Central memory CD8-positive, alpha-beta T cell (primary cell): ENCODE results near the gene DDX1.
"Not testable (repeated sequence)": the region's sequence is repeated elsewhere in the genome, so short reads cannot be mapped to it uniquely, and the experiment has no call there.

Experiments used
- ATAC-seq: fragments of 150-1000 bp; cut with Tn5 transposase; replicated peaks from 2 replicates; pipeline ENCODE4 v1.10.0; 2022; ENCODE audit warnings: mild to moderate bottlenecking, moderate FRiP score, moderate number of reproducible peaks; ENCODE audit not compliant: poor library complexity, severe bottlenecking; ENCODE audit errors: extremely low read depth
- DNase-seq, 2 donors: peaks; one replicate each; pipeline ENCODE4 v3.0.0; 2021; ENCODE audit warnings: low spot score in 2 of 2
- H3K27ac Mint-ChIP-seq: one replicate; pipeline ENCODE4 v1.8.0; 2022; ENCODE audit warnings: low read depth, mild to moderate bottlenecking, moderate library complexity, mixed read lengths
- H3K27me3 Mint-ChIP-seq: one replicate; pipeline ENCODE4 v1.8.0; 2022; ENCODE audit warnings: mixed read lengths
- H3K36me3 Mint-ChIP-seq: one replicate; pipeline ENCODE4 v1.8.0; 2022; ENCODE audit warnings: mild to moderate bottlenecking, moderate library complexity, mixed read lengths; ENCODE audit not compliant: insufficient read depth
- H3K4me1 Mint-ChIP-seq: one replicate; pipeline ENCODE4 v1.8.0; 2022; ENCODE audit warnings: mixed read lengths
- H3K4me3 Mint-ChIP-seq: one replicate; pipeline ENCODE4 v1.8.0; 2022; ENCODE audit warnings: mild to moderate bottlenecking, moderate library complexity, mixed read lengths
- H3K9me3 Mint-ChIP-seq: one replicate; pipeline ENCODE4 v1.8.0; 2022; ENCODE audit warnings: mixed read lengths

Gene DDX1

DNA sequence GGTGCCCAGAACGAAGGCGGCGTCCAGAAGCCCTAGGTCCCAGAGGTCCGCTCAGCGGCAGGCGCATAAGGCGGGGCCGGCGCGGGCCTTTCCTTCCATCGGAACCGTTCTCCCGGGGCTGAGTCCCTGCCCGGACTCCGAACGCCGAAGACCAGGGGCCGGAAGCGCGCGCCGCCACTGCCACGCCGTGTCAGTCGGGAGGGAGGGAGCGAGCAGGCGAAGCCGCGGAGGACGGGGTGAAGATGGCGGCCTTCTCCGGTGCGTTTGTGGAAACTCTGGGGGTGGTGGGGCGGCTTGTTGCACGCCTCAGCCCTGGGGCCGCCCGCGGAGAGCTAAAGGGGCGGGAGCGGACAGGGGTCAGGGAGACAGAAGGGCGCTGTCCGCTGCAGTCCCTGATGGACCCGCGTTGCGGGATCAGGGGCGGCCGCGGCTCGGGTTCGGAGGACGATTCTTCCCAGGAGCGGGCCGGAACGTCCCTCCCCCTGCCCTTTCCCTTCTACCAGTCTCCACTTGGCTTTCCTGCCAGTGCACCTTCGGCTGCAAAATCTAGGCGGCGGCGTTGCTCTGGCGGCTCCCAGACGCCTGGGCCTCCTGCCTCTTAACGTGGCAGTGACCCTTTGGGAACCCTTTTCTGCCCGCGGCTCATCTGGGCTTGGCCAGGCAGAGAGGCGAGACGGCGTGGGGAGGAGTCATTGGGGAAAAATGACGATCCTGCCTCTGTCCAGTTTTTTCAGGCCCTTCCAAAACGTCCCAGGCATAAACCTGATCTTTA, at the start of gene DDX1:
TSS of gene DDX1 (plus strand) at position 177 of the 772 bp plus-strand sequence. CDS start at position 243, 66 bp downstream.
- Mint-ChIP-seq H3K27ac (peak within 1 kb of the TSS; percentile 92), H3K36me3 (peaks cover 28% of the 10 kb centered on the region), H3K4me3 (peak within 1 kb of the TSS; percentile 96), H3K4me1 (peaks cover 27% of the 10 kb centered on the region), H3K9me3 (no peaks in the 10 kb centered on the region), H3K27me3 (no peaks in the 10 kb centered on the region)
- ATAC-seq (peak; percentile 91), DNase-seq (peak; percentile 78 to 82)

DNA sequence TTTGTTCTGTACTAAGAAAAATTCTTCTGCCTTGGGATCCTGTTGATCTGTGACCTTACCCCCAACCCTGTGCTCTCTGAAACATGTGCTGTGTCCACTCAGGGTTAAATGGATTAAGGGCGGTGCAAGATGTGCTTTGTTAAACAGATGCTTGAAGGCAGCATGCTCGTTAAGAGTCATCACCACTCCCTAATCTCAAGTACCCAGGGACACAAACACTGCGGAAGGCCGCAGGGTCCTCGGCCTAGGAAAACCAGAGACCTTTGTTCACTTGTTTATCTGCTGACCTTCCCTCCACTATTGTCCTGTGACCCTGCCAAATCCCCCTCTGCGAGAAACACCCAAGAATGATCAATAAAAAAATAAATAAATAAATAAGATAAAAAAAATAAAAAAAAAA, 49.4 kb upstream of the DDX1 start:
- not testable (repeated sequence) for H3K9me3 Mint-ChIP-seq, H3K27me3 Mint-ChIP-seq, H3K36me3 Mint-ChIP-seq, H3K4me3 Mint-ChIP-seq, ATAC-seq, H3K27ac Mint-ChIP-seq, DNase-seq
- H3K4me1 Mint-ChIP-seq: peaks cover 17% of the 10 kb centered on the region

DNA sequence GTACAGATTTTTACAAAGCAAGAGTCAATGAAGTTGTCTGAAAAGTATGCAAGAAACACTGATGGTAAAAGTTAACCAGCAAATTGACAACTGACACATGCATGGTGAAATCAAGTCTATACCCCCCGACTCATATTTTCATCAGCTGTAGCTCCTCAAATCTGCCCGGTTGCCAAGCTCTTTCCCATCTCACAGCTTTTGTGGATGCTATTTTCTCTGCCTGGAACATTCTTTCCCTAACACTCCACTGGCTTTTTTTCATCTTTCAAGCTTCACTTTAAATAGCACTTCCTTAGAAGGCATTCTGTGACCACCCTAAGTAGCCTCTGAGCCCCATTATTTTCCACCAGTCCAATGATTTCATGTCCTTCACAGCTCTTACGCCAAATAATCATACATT, 48.6 kb upstream of the DDX1 start:
- DNase-seq (no peak), ATAC-seq (no peak)
- H3K27ac Mint-ChIP-seq: no peak overlapping the region
- H3K27me3 Mint-ChIP-seq: no peaks in the 10 kb centered on the region
- no peaks in the 10 kb centered on the region for H3K9me3 Mint-ChIP-seq
- peaks cover 9% of the 10 kb centered on the region for H3K36me3 Mint-ChIP-seq
- H3K4me1 Mint-ChIP-seq: peaks cover 17% of the 10 kb centered on the region
- H3K4me3 Mint-ChIP-seq: no peak overlapping the region

DNA sequence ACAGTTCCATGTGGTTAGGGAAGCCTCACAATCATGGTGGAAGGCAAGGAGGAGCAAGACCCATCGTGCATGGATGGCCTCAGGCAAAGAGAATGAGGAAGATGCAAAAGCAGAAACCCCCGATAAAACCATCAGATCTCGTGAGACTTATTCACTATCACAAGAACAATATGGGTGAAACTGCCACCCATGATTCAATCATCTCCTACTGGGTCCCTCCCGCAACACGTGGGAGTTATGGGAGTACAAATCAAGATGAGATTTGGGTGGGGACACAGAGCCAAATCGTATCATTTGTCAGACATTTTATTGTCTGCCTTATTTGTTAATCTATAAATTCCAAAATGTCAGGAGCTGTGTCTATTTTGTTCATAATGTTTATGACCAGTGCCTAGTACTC, 48.1 kb upstream of the DDX1 start:
- H3K9me3 Mint-ChIP-seq: no peaks in the 10 kb centered on the region
- ATAC-seq (no peak), DNase-seq (no peak)
- no peak overlapping the region for H3K27ac Mint-ChIP-seq
- H3K27me3 Mint-ChIP-seq: no peaks in the 10 kb centered on the region
- peaks cover 9% of the 10 kb centered on the region for H3K36me3 Mint-ChIP-seq
- no peak overlapping the region for H3K4me3 Mint-ChIP-seq
- peaks cover 17% of the 10 kb centered on the region for H3K4me1 Mint-ChIP-seq

DNA sequence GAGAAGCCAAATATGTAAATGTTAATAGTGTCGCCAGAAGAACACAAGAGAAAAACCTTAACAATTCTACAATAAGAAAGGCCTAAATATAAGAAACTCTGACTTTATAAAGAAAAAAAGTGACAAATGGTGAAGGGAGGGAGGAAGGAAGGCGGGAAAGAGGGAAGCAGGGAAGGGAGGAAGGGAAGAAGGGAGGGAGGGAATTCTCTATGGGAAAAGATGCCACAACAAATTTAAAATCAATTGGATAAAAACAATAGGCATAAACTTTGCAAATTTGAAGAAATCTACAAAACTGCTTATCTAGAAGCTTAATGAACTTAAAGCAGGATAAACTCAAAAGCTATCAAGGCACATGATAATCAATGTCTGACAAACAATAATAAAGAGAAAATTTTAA, 47.4 kb upstream of the DDX1 start:
- no peak for DNase-seq
- ATAC-seq: no peak
- Mint-ChIP-seq H3K4me3 (no peak overlapping the region), H3K9me3 (no peaks in the 10 kb centered on the region), H3K4me1 (peaks cover 17% of the 10 kb centered on the region), H3K27ac (no peak overlapping the region), H3K36me3 (peaks cover 4% of the 10 kb centered on the region), H3K27me3 (no peaks in the 10 kb centered on the region)

- Mint-ChIP-seq H3K9me3 (no peaks in the 10 kb centered on the region), H3K36me3 (peaks cover 9% of the 10 kb centered on the region), H3K4me3 (no peak overlapping the region), H3K27me3 (no peaks in the 10 kb centered on the region), H3K27ac (no peak overlapping the region), H3K4me1 (peaks cover 11% of the 10 kb centered on the region)
- ATAC-seq: no peak
- no peak for DNase-seq
Observed at GRCh38 chr2:15546297-15547098, 45.2 kb upstream of the DDX1 start.

DNA sequence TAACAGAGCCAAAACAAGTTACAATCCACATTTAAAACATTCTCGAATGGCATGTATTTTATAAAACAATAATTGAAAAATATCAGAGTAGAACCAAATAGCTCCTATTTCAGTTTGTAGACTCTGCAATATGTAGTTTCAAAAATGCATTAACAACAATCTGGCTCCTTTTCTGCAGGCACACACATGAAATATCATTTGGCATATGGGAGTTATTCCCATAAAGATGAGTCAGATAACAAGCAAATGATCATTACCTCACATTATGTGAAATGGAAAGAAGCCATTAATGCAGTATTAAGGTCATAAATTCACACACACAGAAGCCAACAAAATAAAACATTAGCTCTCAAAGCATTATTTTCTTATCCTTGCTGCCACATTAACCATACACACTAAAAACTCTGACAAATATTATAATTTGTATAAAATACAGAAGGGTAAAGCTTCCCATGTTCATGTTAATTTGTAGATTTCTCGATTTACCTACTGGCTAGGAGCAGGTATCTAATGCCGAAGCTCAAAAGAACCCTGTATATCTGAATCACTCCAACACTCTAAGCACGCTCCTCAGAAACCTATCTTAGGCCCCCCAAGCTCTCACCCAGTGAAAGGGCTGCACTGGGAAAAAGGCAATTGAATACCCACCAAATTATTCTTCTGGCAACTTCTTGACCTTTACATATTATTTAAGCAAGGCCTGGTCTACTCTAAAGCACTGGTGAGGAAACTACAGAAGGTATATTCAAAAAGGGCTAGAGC, 44.4 kb upstream of the DDX1 start:
- H3K27me3 Mint-ChIP-seq: no peaks in the 10 kb centered on the region
- H3K4me3 Mint-ChIP-seq: no peak overlapping the region
- peaks cover 15% of the 10 kb centered on the region for H3K36me3 Mint-ChIP-seq
- no peak overlapping the region for H3K27ac Mint-ChIP-seq
- ATAC-seq (no peak), DNase-seq (no peak)
- peaks cover 11% of the 10 kb centered on the region for H3K4me1 Mint-ChIP-seq
- H3K9me3 Mint-ChIP-seq: no peaks in the 10 kb centered on the region

DNA sequence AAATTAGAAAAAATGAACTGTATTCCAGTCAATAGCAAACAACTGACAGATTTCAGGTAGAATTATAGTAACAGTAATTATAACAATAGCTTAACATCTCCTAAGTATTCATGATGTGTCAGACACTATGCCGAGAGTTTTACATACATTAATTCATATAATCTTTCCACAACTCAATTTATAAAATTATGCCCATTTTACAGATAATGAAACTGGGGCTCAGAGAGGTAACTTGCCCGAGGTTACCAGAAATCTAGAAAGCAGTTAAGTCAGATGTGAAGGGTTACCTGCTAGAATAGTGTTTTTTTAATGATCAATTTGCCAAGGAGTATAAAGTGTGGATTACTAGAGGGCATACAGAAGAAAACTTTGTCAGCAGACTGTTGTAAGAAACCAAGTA, 42.7 kb upstream of the DDX1 start:
- Mint-ChIP-seq H3K4me3 (no peak overlapping the region), H3K27me3 (no peaks in the 10 kb centered on the region), H3K4me1 (peaks cover 10% of the 10 kb centered on the region), H3K9me3 (no peaks in the 10 kb centered on the region), H3K36me3 (peaks cover 22% of the 10 kb centered on the region), H3K27ac (no peak overlapping the region)
- DNase-seq: no peak
- ATAC-seq: no peak

GRCh38 chr2:15553519-15553918, 38.1 kb upstream of the DDX1 start:
- Mint-ChIP-seq H3K27me3 (no peaks in the 10 kb centered on the region), H3K9me3 (no peaks in the 10 kb centered on the region), H3K36me3 (peaks cover 22% of the 10 kb centered on the region), H3K4me3 (no peak overlapping the region), H3K4me1 (peaks cover 12% of the 10 kb centered on the region), H3K27ac (peak overlapping the region; percentile 19)
- no peak for ATAC-seq
- DNase-seq: no peak

DNA sequence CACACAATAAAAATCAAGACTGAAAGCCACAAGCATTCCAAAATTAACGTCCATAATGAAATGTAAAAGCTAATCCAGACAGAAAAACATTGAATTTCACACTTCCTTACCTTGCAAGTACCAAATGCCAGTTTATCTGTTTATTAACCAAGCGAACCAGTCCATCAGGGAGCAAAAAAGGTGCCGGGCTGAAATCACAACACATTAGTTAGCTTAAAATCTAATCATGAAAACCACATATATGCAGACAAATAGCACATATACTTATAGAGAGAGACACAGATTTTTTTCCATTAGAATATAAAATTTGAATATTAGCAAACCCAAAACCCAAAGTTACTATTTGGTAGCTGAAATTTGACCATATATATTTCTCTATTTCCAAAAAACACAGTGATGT, 37.7 kb upstream of the DDX1 start:
- Mint-ChIP-seq H3K4me3 (no peak overlapping the region), H3K9me3 (no peaks in the 10 kb centered on the region), H3K27ac (peak overlapping the region; percentile 19), H3K4me1 (peaks cover 13% of the 10 kb centered on the region), H3K27me3 (no peaks in the 10 kb centered on the region), H3K36me3 (peaks cover 22% of the 10 kb centered on the region)
- no peak for ATAC-seq
- DNase-seq: no peak

DNA sequence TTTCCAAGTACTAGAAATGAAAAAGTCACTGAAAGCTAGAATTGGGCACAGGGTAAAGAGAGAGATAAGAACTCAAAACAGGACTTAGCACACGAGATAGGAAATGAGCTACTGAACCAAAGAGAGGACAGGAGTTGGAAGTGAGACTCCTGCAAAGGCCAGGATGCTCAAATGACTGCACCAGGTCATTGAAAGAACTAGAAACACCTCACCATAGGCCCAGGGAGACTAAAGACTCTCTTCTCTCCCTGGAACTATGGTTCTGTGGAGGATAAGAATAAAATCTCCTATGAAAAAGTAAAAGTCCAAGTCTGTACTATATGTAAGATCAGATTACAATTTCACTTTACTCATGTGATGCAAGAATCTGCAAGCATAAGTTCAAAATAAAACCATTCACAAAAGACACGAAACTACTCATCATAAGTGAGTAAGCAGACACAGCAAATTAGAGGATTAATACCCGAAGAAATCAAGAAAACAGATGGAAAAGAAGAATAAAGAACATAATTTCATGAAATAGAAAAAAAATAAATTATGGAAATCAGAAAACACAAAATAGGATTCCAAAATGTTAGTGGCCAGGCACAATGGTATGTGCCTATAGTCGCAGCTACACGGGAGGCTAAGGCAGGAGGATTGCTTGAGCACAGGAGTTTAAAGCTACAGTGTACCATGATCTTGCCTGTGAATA, 37.0 kb upstream of the DDX1 start:
- Mint-ChIP-seq H3K4me1 (peaks cover 20% of the 10 kb centered on the region), H3K4me3 (no peak overlapping the region), H3K27ac (peak overlapping the region; percentile 16), H3K9me3 (no peaks in the 10 kb centered on the region), H3K36me3 (peaks cover 22% of the 10 kb centered on the region), H3K27me3 (no peaks in the 10 kb centered on the region)
- ATAC-seq (no peak), DNase-seq (no peak)

DNA sequence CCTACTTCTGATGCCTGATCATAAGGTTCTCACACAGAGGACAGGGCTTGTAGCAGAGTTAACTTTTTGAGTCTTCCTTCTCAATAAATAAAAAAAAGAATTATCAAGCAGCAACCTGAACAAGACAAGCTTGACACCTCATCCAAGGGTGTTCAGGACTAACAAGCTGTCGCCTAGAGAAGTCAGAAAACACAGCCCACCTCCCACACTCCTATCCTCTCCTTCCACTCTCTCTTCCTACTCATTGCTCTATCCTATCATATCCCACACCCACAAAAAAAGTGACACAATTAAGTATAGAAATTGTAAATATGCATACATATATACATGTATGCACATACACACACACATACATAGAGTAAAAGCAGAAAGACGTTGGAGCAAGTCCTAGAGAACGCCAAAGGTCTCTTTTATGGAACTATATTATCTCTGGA, 35.9 kb upstream of the DDX1 start:
- H3K36me3 Mint-ChIP-seq: peaks cover 20% of the 10 kb centered on the region
- ATAC-seq (no peak), DNase-seq (no peak)
- no peaks in the 10 kb centered on the region for H3K27me3 Mint-ChIP-seq
- H3K9me3 Mint-ChIP-seq: no peaks in the 10 kb centered on the region
- H3K4me1 Mint-ChIP-seq: peaks cover 30% of the 10 kb centered on the region
- H3K27ac Mint-ChIP-seq: no peak overlapping the region
- H3K4me3 Mint-ChIP-seq: no peak overlapping the region
